ENCODE data around the gene MAEL.

DNA sequence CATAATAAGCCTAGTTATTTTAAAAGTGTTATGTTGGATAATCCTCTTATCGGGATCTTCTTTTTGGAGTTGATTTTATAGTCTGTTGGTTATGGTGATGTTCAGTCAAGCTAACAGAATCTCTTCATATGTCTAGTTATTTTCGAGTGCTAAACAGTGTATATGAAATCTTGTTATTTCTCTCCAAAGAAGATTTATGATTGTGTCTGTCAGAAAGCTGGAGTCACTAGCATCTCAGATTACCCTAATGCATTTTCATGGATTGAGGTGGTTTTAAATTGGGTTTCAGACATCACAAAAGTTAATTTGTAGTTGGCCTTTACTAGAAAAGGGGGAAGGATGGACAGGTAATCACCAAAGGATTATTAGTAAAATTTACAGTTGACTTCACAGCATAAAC lies 13.3 kb downstream of the MAEL start:
- TF ChIP-seq, protein P1, sequence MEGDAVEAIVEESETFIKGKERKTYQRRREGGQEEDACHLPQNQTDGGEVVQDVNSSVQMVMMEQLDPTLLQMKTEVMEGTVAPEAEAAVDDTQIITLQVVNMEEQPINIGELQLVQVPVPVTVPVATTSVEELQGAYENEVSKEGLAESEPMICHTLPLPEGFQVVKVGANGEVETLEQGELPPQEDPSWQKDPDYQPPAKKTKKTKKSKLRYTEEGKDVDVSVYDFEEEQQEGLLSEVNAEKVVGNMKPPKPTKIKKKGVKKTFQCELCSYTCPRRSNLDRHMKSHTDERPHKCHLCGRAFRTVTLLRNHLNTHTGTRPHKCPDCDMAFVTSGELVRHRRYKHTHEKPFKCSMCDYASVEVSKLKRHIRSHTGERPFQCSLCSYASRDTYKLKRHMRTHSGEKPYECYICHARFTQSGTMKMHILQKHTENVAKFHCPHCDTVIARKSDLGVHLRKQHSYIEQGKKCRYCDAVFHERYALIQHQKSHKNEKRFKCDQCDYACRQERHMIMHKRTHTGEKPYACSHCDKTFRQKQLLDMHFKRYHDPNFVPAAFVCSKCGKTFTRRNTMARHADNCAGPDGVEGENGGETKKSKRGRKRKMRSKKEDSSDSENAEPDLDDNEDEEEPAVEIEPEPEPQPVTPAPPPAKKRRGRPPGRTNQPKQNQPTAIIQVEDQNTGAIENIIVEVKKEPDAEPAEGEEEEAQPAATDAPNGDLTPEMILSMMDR (conservative IDR thresholded peaks at IDR 0.05 in 1 of 2, IDR thresholded peaks at IDR 0.05 in 1 of 2; ENCODE audit: extremely low read depth in 1 of 2, insufficient read depth in 1 of 2, low read depth in 1 of 2, low read length in 2 of 2), result no peak
- TF ChIP-seq EZH2 (IDR thresholded peaks at IDR 0.05; ENCODE audit: borderline replicate concordance, low read length), result no peak

Measured in mammary epithelial cell (primary cell).